ENCODE measurements around the gene MLF2. TPM values are rescaled to one million over a fixed set of nuclear protein-coding genes. Genes with fewer than 3 reads are reported as not detected.

Gene MLF2
- total RNA-seq, 3 donors from 2014 or later (not counting 1 experiment from before 2014, with no cell fraction given): 114 to 117 (median 116) TPM

DNA sequence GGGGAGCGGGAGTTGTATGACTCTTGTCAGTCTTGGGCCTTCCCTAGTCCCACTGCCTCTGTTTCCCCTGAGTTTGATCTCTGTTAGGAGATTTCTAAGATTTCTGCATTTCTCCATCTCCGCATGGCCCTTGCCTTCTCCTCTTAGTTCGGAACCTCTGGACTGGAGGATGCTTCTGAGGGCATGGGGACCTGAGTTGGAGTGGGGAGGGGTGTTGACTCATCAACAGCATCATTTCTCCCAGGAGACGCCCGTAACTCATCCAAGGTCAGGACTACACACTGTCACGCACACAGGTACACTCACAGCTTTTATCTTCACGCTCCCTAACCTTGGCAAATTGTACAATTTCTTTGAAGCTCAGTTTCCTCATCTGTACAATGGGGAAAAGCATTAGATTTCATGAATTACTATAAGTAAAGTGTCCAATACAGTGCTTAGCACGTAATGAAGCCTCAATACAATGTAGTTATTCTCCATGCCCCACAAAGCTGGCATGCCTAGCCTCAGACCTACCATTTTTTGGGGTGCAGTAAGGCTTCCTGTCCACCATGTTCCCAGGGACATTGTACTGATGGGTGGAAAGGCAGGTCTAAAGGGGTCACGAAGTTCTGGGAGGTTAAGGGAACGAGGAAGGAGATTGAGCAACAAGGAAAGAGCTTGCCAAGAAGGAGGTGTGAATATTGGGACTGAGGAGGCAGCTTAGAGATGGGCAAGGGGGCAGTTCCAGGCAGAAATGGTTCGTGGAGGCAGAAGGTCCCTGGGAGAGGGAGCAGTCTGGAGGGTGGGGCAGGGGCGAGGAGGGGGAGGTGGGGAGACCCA lies 18.8 kb upstream of the MLF2 start:
- no peaks in the 10 kb centered on the region for H3K9me3 Mint-ChIP-seq
- no peak for DNase-seq
- WGBS (ENCODE audit: insufficient coverage): 73% methylated on average over 11 of the region's 12 CpGs
- TF ChIP-seq, protein P1, sequence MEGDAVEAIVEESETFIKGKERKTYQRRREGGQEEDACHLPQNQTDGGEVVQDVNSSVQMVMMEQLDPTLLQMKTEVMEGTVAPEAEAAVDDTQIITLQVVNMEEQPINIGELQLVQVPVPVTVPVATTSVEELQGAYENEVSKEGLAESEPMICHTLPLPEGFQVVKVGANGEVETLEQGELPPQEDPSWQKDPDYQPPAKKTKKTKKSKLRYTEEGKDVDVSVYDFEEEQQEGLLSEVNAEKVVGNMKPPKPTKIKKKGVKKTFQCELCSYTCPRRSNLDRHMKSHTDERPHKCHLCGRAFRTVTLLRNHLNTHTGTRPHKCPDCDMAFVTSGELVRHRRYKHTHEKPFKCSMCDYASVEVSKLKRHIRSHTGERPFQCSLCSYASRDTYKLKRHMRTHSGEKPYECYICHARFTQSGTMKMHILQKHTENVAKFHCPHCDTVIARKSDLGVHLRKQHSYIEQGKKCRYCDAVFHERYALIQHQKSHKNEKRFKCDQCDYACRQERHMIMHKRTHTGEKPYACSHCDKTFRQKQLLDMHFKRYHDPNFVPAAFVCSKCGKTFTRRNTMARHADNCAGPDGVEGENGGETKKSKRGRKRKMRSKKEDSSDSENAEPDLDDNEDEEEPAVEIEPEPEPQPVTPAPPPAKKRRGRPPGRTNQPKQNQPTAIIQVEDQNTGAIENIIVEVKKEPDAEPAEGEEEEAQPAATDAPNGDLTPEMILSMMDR (IDR thresholded peaks at IDR 0.05): no peak
- peak overlapping the region; percentile 26 for H3K4me3 Mint-ChIP-seq
- no peak overlapping the region for H3K27ac Mint-ChIP-seq
- H3K4me1 ChIP-seq (ENCODE audit: control insufficient read depth, insufficient read depth, low read length): peaks cover 50% of the 10 kb centered on the region
- peaks cover 20% of the 10 kb centered on the region for H3K27me3 ChIP-seq (ENCODE audit: control insufficient read depth, insufficient read depth, low read length)
- no peaks in the 10 kb centered on the region for H3K36me3 Mint-ChIP-seq
- no peak overlapping the region for H3K27ac ChIP-seq (ENCODE audit: low read length)
- no peak for ATAC-seq
- H3K4me1 Mint-ChIP-seq: peaks cover 18 to 26% of the 10 kb centered on the region in 2 donors
- intact Hi-C loops (cut with micrococcal nuclease): no loop called here
- no peaks in the 10 kb centered on the region for H3K9me3 ChIP-seq (ENCODE audit: control insufficient read depth, insufficient read depth, low read length)
- H3K36me3 ChIP-seq (ENCODE audit: control insufficient read depth, insufficient read depth, low read length): no peaks in the 10 kb centered on the region
- H3K4me3 ChIP-seq (ENCODE audit: low read length): no peak overlapping the region
- H3K27me3 Mint-ChIP-seq (ENCODE audit: low read depth in 2 of 2): peaks cover 67 to 74% of the 10 kb centered on the region in 2 donors

DNA sequence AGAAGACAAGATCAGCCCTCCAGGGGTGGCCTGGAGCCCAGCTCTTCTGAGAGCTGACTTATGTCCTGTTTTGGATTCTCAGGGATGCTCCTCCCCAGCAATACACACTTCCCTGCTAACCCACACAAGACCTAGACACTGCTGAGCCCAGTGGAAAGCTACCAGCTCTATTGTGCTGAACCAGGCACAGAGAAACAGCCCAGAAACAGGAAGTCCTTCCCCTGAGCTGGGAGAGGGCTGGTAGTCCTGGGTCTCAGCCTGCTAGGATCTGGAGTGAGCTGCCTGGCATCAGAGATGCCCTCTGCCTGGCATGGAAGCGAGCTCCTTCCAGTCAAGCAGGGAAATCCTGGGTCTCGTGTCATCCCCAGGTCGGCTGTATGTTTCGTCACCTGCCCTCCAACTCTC lies 18.2 kb upstream of the MLF2 start:
- intact Hi-C loops (cut with micrococcal nuclease): no loop called here
- no peaks in the 10 kb centered on the region for H3K9me3 ChIP-seq (ENCODE audit: control insufficient read depth, insufficient read depth, low read length)
- H3K4me3 ChIP-seq (ENCODE audit: low read length): no peak overlapping the region
- H3K36me3 Mint-ChIP-seq: no peaks in the 10 kb centered on the region
- H3K4me3 Mint-ChIP-seq: no peak overlapping the region
- peaks cover 50% of the 10 kb centered on the region for H3K4me1 ChIP-seq (ENCODE audit: control insufficient read depth, insufficient read depth, low read length)
- H3K36me3 ChIP-seq (ENCODE audit: control insufficient read depth, insufficient read depth, low read length): no peaks in the 10 kb centered on the region
- no peak for DNase-seq
- H3K4me1 Mint-ChIP-seq: peaks cover 18 to 27% of the 10 kb centered on the region in 2 donors
- WGBS (ENCODE audit: insufficient coverage): 87% methylated on average over 4 of the region's 4 CpGs
- peaks cover 20% of the 10 kb centered on the region for H3K27me3 ChIP-seq (ENCODE audit: control insufficient read depth, insufficient read depth, low read length)
- H3K9me3 Mint-ChIP-seq: no peaks in the 10 kb centered on the region
- TF ChIP-seq, protein P1 (IDR thresholded peaks at IDR 0.05): no peak
- ATAC-seq: no peak
- H3K27me3 Mint-ChIP-seq (ENCODE audit: low read depth in 2 of 2): peaks cover 60 to 68% of the 10 kb centered on the region in 2 donors
- H3K27ac Mint-ChIP-seq: no peak overlapping the region
- no peak overlapping the region for H3K27ac ChIP-seq (ENCODE audit: low read length)

DNA sequence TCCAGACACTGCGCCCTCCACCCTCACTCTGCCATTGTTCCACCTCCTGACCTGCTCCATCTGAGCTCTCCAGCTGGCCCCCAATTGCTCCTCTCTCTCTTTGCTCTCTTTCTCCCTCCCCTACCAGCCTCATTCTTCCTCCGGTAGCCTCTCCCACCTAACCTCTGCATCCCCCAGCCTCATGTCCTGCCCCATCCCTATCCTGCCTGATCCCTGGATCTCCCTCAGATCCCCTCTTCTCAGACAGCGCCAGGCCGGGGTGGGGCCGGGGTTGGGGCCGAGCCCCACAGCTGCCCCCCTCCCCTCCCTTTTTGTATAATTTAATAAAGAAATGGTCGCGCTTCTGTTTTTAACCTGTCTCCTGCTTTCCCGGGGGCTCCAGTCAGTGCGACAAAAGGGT lies 17.7 kb upstream of the MLF2 start:
- no peak overlapping the region for H3K27ac Mint-ChIP-seq
- Histone ChIP-seq H3K27ac (ENCODE audit: low read length) (no peak overlapping the region), H3K36me3 (ENCODE audit: control insufficient read depth, insufficient read depth, low read length) (no peaks in the 10 kb centered on the region), H3K4me1 (ENCODE audit: control insufficient read depth, insufficient read depth, low read length) (peaks cover 51% of the 10 kb centered on the region), H3K9me3 (ENCODE audit: control insufficient read depth, insufficient read depth, low read length) (no peaks in the 10 kb centered on the region), H3K27me3 (ENCODE audit: control insufficient read depth, insufficient read depth, low read length) (peaks cover 23% of the 10 kb centered on the region), H3K4me3 (ENCODE audit: low read length) (no peak overlapping the region)
- H3K4me3 Mint-ChIP-seq: no peak overlapping the region
- WGBS (ENCODE audit: insufficient coverage): 98% methylated on average over 5 of the region's 10 CpGs
- no peak for DNase-seq
- ATAC-seq: no peak
- peaks cover 59 to 66% of the 10 kb centered on the region in 2 donors for H3K27me3 Mint-ChIP-seq (ENCODE audit: low read depth in 2 of 2)
- no peaks in the 10 kb centered on the region for H3K36me3 Mint-ChIP-seq
- intact Hi-C loops (cut with micrococcal nuclease): no loop called here
- TF ChIP-seq, protein P1 (IDR thresholded peaks at IDR 0.05): no peak
- peaks cover 19 to 28% of the 10 kb centered on the region in 2 donors for H3K4me1 Mint-ChIP-seq
- no peaks in the 10 kb centered on the region for H3K9me3 Mint-ChIP-seq
